Measurements from ENCODE around the gene LYPD6.
"Not testable (repeated sequence)": the region's sequence is repeated elsewhere in the genome, so short reads cannot be mapped to it uniquely, and the experiment has no call there.

The LYPD6 gene, protein sequence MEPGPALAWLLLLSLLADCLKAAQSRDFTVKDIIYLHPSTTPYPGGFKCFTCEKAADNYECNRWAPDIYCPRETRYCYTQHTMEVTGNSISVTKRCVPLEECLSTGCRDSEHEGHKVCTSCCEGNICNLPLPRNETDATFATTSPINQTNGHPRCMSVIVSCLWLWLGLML

DNA sequence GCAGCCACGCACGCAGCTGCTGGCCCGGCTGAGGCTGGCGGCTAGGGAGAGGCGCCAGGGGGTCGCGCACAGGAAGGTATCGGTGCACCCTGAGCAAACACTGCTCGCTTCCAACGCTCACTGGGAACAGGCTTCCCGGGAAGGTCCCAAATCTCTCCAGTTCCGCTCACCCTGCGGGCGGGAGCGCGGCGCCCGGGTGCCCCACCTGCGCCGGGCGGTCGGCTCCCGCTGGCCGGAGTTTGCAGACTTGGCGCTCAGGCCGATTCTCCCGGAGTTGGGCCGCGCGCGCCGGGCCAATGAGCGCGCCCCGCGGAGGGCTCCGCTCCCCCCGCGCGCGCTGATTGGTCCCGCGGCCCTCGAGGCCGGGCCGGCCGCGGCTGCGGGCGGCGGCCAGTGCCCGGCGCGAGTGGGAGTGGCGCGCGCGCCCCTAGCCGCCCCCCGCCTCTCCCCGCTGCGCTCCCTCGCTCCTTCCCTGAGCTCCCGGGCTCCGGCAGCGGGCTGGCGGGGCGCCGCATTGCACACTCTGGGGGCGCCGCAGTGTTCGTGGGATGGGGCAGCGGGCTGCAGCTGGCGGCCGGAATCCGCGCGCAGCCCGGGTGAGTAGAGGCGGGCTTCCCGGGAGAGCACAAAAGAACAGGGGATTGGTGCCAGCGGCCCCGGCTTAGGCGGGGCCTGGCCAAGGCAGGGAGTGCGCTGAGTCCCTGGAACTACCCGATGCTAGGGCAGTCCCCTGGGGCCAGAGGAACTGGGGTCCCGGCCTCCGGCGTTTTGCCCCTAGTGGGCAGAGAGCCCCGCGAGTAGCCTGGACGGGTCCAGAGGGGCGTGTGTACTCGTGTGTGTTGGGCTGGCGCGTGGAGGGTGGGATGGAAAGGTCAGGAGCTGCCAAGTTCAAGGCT lies at the start of gene LYPD6:
Gene LYPD6 (plus strand): TSS at position 461 of the 896 bp plus-strand sequence. CDS start 107,122 bp downstream, outside the sequence.
- DNase-seq (ENCODE audit: low read depth in 3 of 3, low spot score in 1 of 3), result no peak

DNA sequence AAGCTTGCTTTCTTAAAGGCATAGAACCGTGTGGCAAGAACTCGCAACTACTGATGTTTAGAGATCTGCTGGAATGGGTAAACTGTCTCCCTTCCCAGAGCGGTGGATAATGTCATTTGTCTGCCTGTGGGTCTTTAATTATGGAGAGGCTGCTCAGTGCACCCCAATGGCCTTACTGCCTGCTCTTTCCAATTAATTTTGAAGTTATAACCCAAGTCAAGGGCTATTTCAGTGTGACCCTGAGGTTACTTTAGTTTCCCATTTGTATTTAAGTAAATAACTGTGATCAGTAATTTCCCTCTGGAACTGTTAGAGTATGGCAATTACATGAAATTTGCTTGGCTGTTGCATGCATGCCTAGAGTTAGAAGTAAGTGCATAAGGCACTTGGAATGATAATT lies 48.9 kb upstream of the LYPD6 start:
- DNase-seq (ENCODE audit: low read depth in 3 of 3, low spot score in 1 of 3), result no peak

- no peak for DNase-seq (ENCODE audit: low read depth in 3 of 3, low spot score in 1 of 3)
These were observed 39.7 kb upstream of the LYPD6 start for GRCh38 chr2:149290662-149291061.

GRCh38 chr2:149291881-149292280 lies 38.5 kb upstream of the LYPD6 start:
- no peak for DNase-seq (ENCODE audit: low read depth in 3 of 3, low spot score in 1 of 3)

GRCh38 chr2:149296031-149296430 lies 34.4 kb upstream of the LYPD6 start:
- DNase-seq (ENCODE audit: low read depth in 3 of 3, low spot score in 1 of 3), result no peak

DNA sequence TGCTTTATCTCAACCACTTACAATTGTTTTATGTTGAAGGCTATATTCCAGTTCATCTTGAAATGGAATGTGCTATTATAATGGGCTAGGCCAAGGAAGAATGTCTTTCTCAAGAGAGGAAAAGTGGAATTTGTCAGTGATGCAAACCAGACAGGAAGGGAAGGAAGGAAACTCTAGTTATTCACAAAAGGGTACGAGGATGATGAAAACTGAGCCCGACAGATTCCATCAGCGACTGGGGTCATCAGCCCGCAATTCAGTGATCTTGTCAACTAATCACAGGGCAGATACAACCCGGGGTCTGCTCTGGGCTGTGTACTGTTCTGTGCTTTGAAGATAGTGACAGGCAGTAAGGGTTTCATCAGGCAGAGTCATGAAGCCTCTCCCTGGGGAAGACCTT lies 23.4 kb upstream of the LYPD6 start:
- DNase-seq (ENCODE audit: low read depth in 3 of 3, low spot score in 1 of 3), result no peak

GRCh38 chr2:149310349-149310748 lies 20.0 kb upstream of the LYPD6 start:
- DNase-seq (ENCODE audit: low read depth in 3 of 3, low spot score in 1 of 3), result no peak

DNA sequence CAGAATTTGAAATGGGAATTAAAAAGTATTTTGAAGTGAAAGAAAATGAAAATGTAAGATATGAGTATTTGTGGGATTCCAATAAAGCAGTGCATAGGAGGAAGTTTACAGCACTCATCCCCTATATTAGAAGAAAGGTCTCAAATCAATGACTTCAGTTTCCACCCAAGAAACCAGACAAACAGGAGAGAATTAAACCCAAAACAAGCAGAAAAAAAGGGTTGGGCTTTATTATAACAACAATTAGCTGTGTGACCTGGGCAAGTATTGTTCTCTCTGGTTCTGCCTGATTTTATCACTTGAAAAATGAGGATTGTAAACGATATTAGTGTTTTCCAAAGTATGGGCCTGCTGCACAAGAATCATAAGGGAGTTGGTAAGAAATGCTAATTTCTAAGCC lies 18.3 kb upstream of the LYPD6 start:
- no peak for DNase-seq (ENCODE audit: low read depth in 3 of 3, low spot score in 1 of 3)

- no peak for DNase-seq (ENCODE audit: low read depth in 3 of 3, low spot score in 1 of 3)
These were observed 16.8 kb upstream of the LYPD6 start for GRCh38 chr2:149313512-149313972.

- DNase-seq (ENCODE audit: low read depth in 3 of 3, low spot score in 1 of 3), result no peak
These were observed 15.7 kb upstream of the LYPD6 start for GRCh38 chr2:149314687-149315086.

DNA sequence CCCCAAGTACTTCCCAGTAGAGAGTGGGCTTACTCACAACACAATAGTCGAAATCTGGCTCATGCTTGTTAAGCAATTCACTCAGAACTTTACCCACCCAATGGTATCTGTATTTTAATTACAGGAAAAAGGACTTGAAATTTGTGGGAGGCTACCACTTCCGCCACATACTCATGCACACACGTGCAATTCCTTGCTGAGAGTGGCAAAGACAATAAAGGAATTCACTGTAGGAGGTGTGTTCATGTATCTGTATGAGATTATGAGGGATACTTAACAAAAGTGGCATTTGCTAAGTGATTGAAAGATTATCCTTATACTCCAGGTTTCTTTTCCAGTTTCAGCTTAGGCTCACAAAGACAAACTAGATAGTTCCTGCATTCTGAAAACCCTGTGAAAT lies 14.9 kb upstream of the LYPD6 start:
- no peak for DNase-seq (ENCODE audit: low read depth in 3 of 3, low spot score in 1 of 3)

GRCh38 chr2:149318566-149318965 lies 11.8 kb upstream of the LYPD6 start:
- DNase-seq (ENCODE audit: low read depth in 3 of 3, low spot score in 1 of 3), result not testable (repeated sequence)

- DNase-seq (ENCODE audit: low read depth in 3 of 3, low spot score in 1 of 3), result no peak
These were observed 10.0 kb upstream of the LYPD6 start for GRCh38 chr2:149320362-149320761.

DNA sequence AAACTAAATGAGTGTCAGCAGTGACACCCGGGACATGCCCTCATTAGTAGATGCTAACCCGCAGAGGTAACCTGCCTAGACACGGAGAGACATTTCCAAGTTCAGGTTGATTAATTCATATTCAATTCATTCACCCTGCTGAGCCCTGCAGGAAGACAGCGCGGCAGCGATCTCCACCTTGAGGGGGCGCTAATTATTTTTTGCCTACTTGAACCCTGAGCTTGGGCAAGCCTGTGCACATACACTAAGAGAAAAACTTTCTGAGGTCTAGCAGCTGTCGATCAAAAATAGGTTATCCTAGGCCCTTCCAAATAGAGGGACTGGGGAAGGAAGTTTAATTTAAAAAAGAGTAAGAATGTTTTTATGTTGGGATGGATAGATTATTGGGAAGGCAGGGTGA lies 1.3 kb upstream of the LYPD6 start:
- DNase-seq (ENCODE audit: low read depth in 3 of 3, low spot score in 1 of 3), result no peak

GRCh38 chr2:149329489-149330126 lies 779 bp upstream of the LYPD6 start:
- no peak for DNase-seq (ENCODE audit: low read depth in 3 of 3, low spot score in 1 of 3)

DNA sequence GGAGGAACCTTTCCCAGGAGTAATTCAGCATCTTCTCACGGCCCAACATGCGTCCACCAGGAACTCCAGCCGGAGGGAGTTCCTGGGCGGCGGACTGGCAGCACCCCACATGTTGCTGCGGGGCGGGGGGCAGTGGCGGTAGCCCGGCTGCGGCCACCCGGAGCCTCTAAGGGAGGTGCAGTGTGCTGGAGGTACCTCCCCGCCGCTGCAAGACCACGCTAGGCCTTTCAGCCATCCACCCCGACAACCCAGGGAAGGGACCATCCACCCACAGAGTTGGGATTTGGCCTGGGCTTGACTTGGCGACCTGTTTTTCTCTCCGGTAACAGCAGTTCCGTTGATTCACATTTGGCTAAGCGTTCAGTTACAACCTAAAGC lies 625 bp downstream of the LYPD6 start:
- DNase-seq (ENCODE audit: low read depth in 3 of 3, low spot score in 1 of 3), result no peak

DNA sequence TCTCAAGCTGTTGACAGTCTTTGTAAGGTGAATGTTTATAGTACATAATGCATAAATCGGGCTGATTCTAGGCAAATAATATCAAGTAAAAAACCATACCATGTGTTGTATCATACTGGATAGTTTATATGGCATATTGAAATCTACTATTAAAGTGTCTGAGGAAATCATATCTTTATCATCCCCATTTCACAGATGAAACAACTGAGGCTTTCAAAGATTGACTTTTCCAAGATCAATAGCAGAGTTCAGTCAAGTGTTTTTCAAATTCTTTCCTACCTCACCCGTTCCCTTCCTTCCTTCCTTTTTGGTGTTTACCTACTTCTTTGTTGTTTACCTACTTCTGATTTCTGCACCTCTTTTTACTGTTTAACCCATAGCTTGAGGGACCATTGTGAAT lies 2.0 kb downstream of the LYPD6 start:
- no peak for DNase-seq (ENCODE audit: low read depth in 3 of 3, low spot score in 1 of 3)

- DNase-seq (ENCODE audit: low read depth in 3 of 3, low spot score in 1 of 3), result no peak
These were observed 3.2 kb downstream of the LYPD6 start for GRCh38 chr2:149333636-149334035.

DNA sequence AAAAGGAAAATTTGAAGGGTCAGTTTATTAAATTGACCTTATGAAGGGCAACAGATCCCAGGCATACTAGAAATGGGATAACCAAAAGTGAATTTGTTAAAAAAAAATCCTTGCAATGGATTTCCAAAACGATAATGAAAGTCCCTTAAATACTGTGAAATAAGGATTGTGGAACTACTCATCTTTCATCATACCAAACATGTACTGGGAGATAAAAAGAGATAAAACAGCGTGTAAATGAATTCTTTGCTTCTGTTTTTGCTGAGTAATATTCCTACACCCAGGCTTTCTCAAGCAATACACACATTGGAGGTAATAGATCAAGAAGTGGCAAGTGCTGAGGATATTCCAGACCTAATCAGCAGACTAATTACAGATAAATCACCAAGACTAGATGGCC lies 3.8 kb downstream of the LYPD6 start:
- no peak for DNase-seq (ENCODE audit: low read depth in 3 of 3, low spot score in 1 of 3)

- no peak for DNase-seq (ENCODE audit: low read depth in 3 of 3, low spot score in 1 of 3)
These were observed 8.9 kb downstream of the LYPD6 start for GRCh38 chr2:149339324-149339723.

DNA sequence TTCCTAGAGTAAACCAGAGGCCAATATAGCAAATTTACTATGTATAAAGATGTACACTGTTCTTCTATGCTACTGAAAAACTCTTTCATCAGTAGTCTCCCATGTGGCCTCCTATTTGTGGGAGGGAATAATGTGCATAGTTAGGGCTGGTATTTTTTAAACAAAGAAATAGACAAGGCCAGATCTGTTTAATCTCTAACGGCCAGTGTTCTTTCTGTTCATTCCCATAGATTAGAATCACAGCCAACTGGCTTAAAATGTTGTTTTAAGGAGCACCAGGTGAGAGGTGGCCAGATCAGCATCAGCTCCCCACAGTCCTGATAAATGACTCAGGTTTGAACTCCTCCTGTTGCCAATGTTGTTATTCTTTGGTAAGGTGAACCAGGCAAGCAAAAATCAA lies 12.1 kb downstream of the LYPD6 start:
- DNase-seq (ENCODE audit: low read depth in 3 of 3, low spot score in 1 of 3), result no peak

DNA sequence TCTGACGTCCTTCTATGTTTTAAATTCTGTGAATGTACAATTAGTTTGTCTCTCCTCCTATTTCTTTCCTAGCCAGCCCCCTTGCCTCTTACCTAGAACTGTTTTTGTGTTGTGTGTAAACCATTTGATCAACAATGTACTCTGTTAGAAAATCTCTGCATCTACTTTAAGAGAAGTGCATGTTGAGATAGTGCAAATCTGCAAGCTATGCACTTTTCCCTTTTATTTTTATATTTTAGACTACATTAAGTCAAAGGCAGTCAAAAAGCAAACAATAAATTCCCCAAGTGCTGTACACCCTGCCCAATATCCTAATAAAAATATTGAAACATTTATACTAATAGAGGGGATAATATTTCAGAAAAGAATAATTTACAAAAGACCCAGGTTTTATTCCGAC lies 13.7 kb downstream of the LYPD6 start:
- DNase-seq (ENCODE audit: low read depth in 3 of 3, low spot score in 1 of 3), result no peak

All from stimulated activated CD4-positive, alpha-beta T cell treated with anti-CD3 and anti-CD28 coated beads, TNF-alpha, amount 100 ng/mL, for 1 hour (primary cell).